HEK293 (cell line): ENCODE measurements around the gene MAPK9.

Source experiments
- CTCF ChIA-PET: fragments of 350-600 bp; formaldehyde crosslinking; extraction: SDS; loops from one replicate; lab custom pipeline; 2021; ENCODE audit warnings: antibody characterized with exemption; lab: Yijun Ruan, JAX
- POLR2A ChIA-PET: fragments of 300-600 bp; formaldehyde crosslinking; extraction: SDS; loops from one replicate; lab custom pipeline; 2020; ENCODE audit warnings: antibody characterized with exemption, inconsistent platforms; lab: Yijun Ruan, JAX
- H3K27ac ChIP-seq: fragments of 200-500 bp; sonication (Bioruptor generic); 2 replicates; pipeline ENCODE4 v1.5.1; 2014; ENCODE audit warnings: low read depth, low read length, control low read depth, inconsistent platforms; ENCODE audit errors: extremely low read depth
- H3K36me3 ChIP-seq, 2 experiments: fragments of 200-500 bp in 1 of 2; sonication (Bioruptor generic) in 1 of 2; 1 replicate in 1 of 2; 2 replicates in 1 of 2; pipeline ENCODE4 v1.5.1; 2014 to 2017; ENCODE audit warnings: inconsistent platforms in 2 of 2, low read length in 2 of 2; ENCODE audit not compliant: control insufficient read depth in 2 of 2, insufficient read depth in 1 of 2
- H3K4me1 ChIP-seq: fragments of 200-500 bp; sonication (Bioruptor generic); 2 replicates; pipeline ENCODE4 v1.5.1; 2014; ENCODE audit warnings: mild to moderate bottlenecking, low read length, inconsistent platforms; ENCODE audit not compliant: control insufficient read depth, insufficient read depth
- H3K4me3 ChIP-seq: 2 replicates; pipeline ENCODE4 v1.5.1; 2011; ENCODE audit warnings: low read depth, mild to moderate bottlenecking, control low read depth, low read length, moderate library complexity
- H3K9me3 ChIP-seq: fragments of 200-500 bp; sonication (Bioruptor generic); 2 replicates; pipeline ENCODE4 v1.5.1; 2014; ENCODE audit warnings: low read depth, low read length, inconsistent platforms; ENCODE audit not compliant: control insufficient read depth, insufficient read depth
- EGR2 ChIP-seq: fragments of 450-650 bp; formaldehyde crosslinking; IDR thresholded peaks from 2 replicates; pipeline ENCODE4 v1.5.1; 2016; ENCODE audit warnings: low read depth, missing biosample characterization, missing genetic modification characterization
- KLF10 ChIP-seq: fragments of 450-650 bp; IDR thresholded peaks from 2 replicates; pipeline ENCODE4 v1.5.1; 2018; ENCODE audit warnings: missing biosample characterization, mild to moderate bottlenecking, missing genetic modification characterization
- KLF9 ChIP-seq: fragments of 450-650 bp; formaldehyde crosslinking; IDR thresholded peaks from 2 replicates; pipeline ENCODE4 v1.5.1; 2016; ENCODE audit warnings: missing biosample characterization, missing genetic modification characterization, low read depth
- PRDM2 ChIP-seq: fragments of 450-650 bp; formaldehyde crosslinking; IDR thresholded peaks from 2 replicates; pipeline ENCODE4 v1.5.1; 2016; ENCODE audit warnings: missing biosample characterization, missing genetic modification characterization, borderline replicate concordance
- PRDM6 ChIP-seq: fragments of 450-650 bp; formaldehyde crosslinking; IDR thresholded peaks from 2 replicates; pipeline ENCODE4 v1.5.1; 2017; ENCODE audit warnings: missing biosample characterization, missing genetic modification characterization
- TCF7L2 ChIP-seq: IDR thresholded peaks from 2 replicates; pipeline ENCODE4 v1.6.1; 2011; ENCODE audit warnings: low read depth, mild to moderate bottlenecking, inconsistent platforms, low read length, moderate library complexity, borderline replicate concordance
- ZBTB8A ChIP-seq: fragments of 450-650 bp; formaldehyde crosslinking; IDR thresholded peaks from 2 replicates; pipeline ENCODE4 v1.5.1; 2016; ENCODE audit warnings: missing biosample characterization, missing genetic modification characterization
- ZFHX2 ChIP-seq: fragments of 450-650 bp; formaldehyde crosslinking; conservative IDR thresholded peaks from 2 replicates; pipeline ENCODE4 v1.5.1; 2016; ENCODE audit warnings: missing biosample characterization, missing genetic modification characterization
- ZNF114 ChIP-seq: fragments of 450-650 bp; formaldehyde crosslinking; IDR thresholded peaks from 2 replicates; pipeline ENCODE4 v1.5.0; 2017; ENCODE audit warnings: missing biosample characterization, missing genetic modification characterization
- ZNF133 ChIP-seq: fragments of 450-650 bp; formaldehyde crosslinking; IDR thresholded peaks from 2 replicates; pipeline ENCODE4 v1.5.1; 2016; ENCODE audit warnings: missing biosample characterization, missing genetic modification characterization
- ZNF169 ChIP-seq: fragments of 450-650 bp; formaldehyde crosslinking; IDR thresholded peaks from 2 replicates; pipeline ENCODE4 v1.5.1; 2016; ENCODE audit warnings: missing biosample characterization, missing genetic modification characterization
- ZNF26 ChIP-seq: fragments of 450-650 bp; formaldehyde crosslinking; IDR thresholded peaks from 2 replicates; pipeline ENCODE4 v1.5.1; 2016; ENCODE audit warnings: missing biosample characterization, missing genetic modification characterization
- ZNF354C ChIP-seq: fragments of 450-650 bp; formaldehyde crosslinking; IDR thresholded peaks from 2 replicates; pipeline ENCODE4 v1.5.1; 2016; ENCODE audit warnings: missing biosample characterization, missing genetic modification characterization, low read depth, borderline replicate concordance
- ZNF544 ChIP-seq: fragments of 450-650 bp; formaldehyde crosslinking; IDR thresholded peaks from 2 replicates; pipeline ENCODE4 v1.5.0; 2017; ENCODE audit warnings: missing biosample characterization, missing genetic modification characterization
- ZNF624 ChIP-seq: fragments of 450-650 bp; formaldehyde crosslinking; IDR thresholded peaks from 2 replicates; pipeline ENCODE4 v1.5.1; 2017; ENCODE audit warnings: missing biosample characterization, missing genetic modification characterization
- ZSCAN18 ChIP-seq: fragments of 450-650 bp; formaldehyde crosslinking; IDR thresholded peaks from 2 replicates; pipeline ENCODE4 v1.5.1; 2016; ENCODE audit warnings: missing biosample characterization, missing genetic modification characterization

MAPK9 gene

GRCh38 chr5:180207593-180207992, 84.3 kb downstream of the MAPK9 start:
- Histone ChIP-seq H3K4me1 (no peaks in the 10 kb centered on the region; the same call in 1 of the 2 replicates), H3K27ac (no peak overlapping the region), H3K9me3 (no peaks in the 10 kb centered on the region)
- POLR2A ChIA-PET: no interaction called here
- TF ChIP-seq ZSCAN18 (tag by site-specific recombination) (no peak), ZNF624 (tag by site-specific recombination) (no peak), PRDM2 (tag by site-specific recombination) (no peak), TCF7L2 (no peak), EGR2 (no peak), ZNF544 (tag by site-specific recombination) (no peak), ZNF169 (tag by site-specific recombination) (no peak), ZNF114 (no peak), ZBTB8A (tag by site-specific recombination) (no peak), KLF9 (tag by site-specific recombination) (no peak), KLF10 (tag by site-specific recombination) (no peak), ZNF26 (tag by site-specific recombination) (no peak), PRDM6 (tag by site-specific recombination) (no peak), ZFHX2 (tag by site-specific recombination) (no peak), ZNF133 (tag by site-specific recombination) (no peak)
- TF ChIP-seq, all 188 proteins: peak for 0
- Histone ChIP-seq H3K36me3 (no peaks in the 10 kb centered on the region), H3K4me3 (no peak overlapping the region)
- CTCF ChIA-PET: interaction anchor here (0.6 to 2.0 kb wide), 5 partner anchors 22 to 277 kb away, joined by 3 to 7 read pairs (median 3); no protein-coding TSS in a partner anchor

GRCh38 chr5:180206993-180207392, 84.9 kb downstream of the MAPK9 start:
- POLR2A ChIA-PET: no interaction called here
- Histone ChIP-seq H3K27ac (no peak overlapping the region), H3K4me1 (no peaks in the 10 kb centered on the region; the same call in 1 of the 2 replicates), H3K9me3 (no peaks in the 10 kb centered on the region), H3K36me3 (no peaks in the 10 kb centered on the region), H3K4me3 (no peak overlapping the region)
- CTCF ChIA-PET: interaction anchor here (0.5 to 2.0 kb wide), 5 partner anchors 122 to 456 kb away, joined by 3 to 7 read pairs (median 3); no protein-coding TSS in a partner anchor
- TF ChIP-seq ZNF354C (tag by site-specific recombination): no peak
- TF ChIP-seq, all 188 proteins: peak for 0
